DND-41 (cell line): Measurements from ENCODE around the gene STH.
"Not testable (repeated sequence)": the region's sequence is repeated elsewhere in the genome, so short reads cannot be mapped to it uniquely, and the experiment has no call there.

Experiments
- ATAC-seq: fragments of 200-7000 bp; cut with Tn5 transposase; 3 replicates; pipeline ENCODE4 v1.9.1; 2021; ENCODE audit warnings: low read depth; ENCODE audit not compliant: insufficient read depth
- DNase-seq: peaks from one replicate; pipeline ENCODE4 v3.0.0-alpha.2; 2020
- H2AFZ ChIP-seq: 2 replicates; pipeline ENCODE4 v1.6.0; 2012; ENCODE audit warnings: low read depth, low read length
- H3K27ac ChIP-seq: 2 replicates; pipeline ENCODE4 v1.5.1; 2012; ENCODE audit warnings: low read length, inconsistent platforms
- H3K27me3 ChIP-seq: fragments of 200-600 bp; sonication (generic); 2 replicates; pipeline ENCODE4 v1.6.0; 2012; ENCODE audit warnings: low read length, mild to moderate bottlenecking, inconsistent platforms; ENCODE audit not compliant: insufficient read depth, poor library complexity
- H3K36me3 ChIP-seq: 2 replicates; pipeline ENCODE4 v1.5.1; 2012; ENCODE audit warnings: low read length, inconsistent platforms; ENCODE audit not compliant: insufficient read depth
- H3K4me1 ChIP-seq: 2 replicates; pipeline ENCODE4 v1.5.1; 2012; ENCODE audit warnings: mild to moderate bottlenecking, low read length; ENCODE audit not compliant: insufficient read depth
- H3K4me2 ChIP-seq: 2 replicates; pipeline ENCODE4 v1.6.0; 2012; ENCODE audit warnings: mild to moderate bottlenecking, moderate library complexity, low read length, inconsistent platforms; ENCODE audit not compliant: insufficient read depth
- H3K4me3 ChIP-seq, 2 experiments: fragments of 200-600 bp in 1 of 2; shearing (Covaris generic) in 1 of 2; 2 replicates each; pipeline ENCODE4 v1.5.1; 2012 to 2016; ENCODE audit warnings: inconsistent platforms in 2 of 2, low read length in 2 of 2, mild to moderate bottlenecking in 2 of 2, low read depth in 1 of 2, moderate library complexity in 1 of 2
- H3K79me2 ChIP-seq: 2 replicates; pipeline ENCODE4 v1.6.0; 2012; ENCODE audit warnings: low read length, inconsistent platforms; ENCODE audit not compliant: insufficient read depth
- H3K9ac ChIP-seq: 2 replicates; pipeline ENCODE4 v1.6.0; 2012; ENCODE audit warnings: low read depth, mild to moderate bottlenecking, inconsistent platforms, low read length, moderate library complexity
- H3K9me3 ChIP-seq: 2 replicates; pipeline ENCODE4 v1.5.1; 2012; ENCODE audit warnings: low read length, moderate library complexity, mild to moderate bottlenecking, inconsistent platforms; ENCODE audit not compliant: insufficient read depth, severe bottlenecking
- H4K20me1 ChIP-seq: 2 replicates; pipeline ENCODE4 v1.6.0; 2012; ENCODE audit warnings: low read length; ENCODE audit not compliant: insufficient read depth
- CTCF ChIP-seq: IDR thresholded peaks from 2 replicates; pipeline ENCODE4 v1.5.1; 2012; ENCODE audit warnings: borderline replicate concordance, low read length, moderate library complexity, mild to moderate bottlenecking; ENCODE audit not compliant: poor library complexity, severe bottlenecking; ENCODE audit errors: extremely low read depth
- EZH2 ChIP-seq: IDR thresholded peaks from 3 replicates; pipeline ENCODE4 v1.6.1; 2012; ENCODE audit warnings: borderline replicate concordance, low read depth, mild to moderate bottlenecking, moderate library complexity, low read length, inconsistent platforms; ENCODE audit not compliant: severe bottlenecking

Gene STH

GRCh38 chr17:46012506-46013079 is 13.5 kb downstream of the STH start:
- H3K27ac ChIP-seq, result no peak overlapping the region
- H3K9ac ChIP-seq, result no peak overlapping the region
- no peak overlapping the region for H3K4me2 ChIP-seq
- no peak for DNase-seq
- TF ChIP-seq CTCF (no peak), EZH2 (no peak)
- H3K79me2 ChIP-seq, result no peaks in the 10 kb centered on the region
- no peak overlapping the region for H3K4me3 ChIP-seq
- H3K4me1 ChIP-seq, result no peaks in the 10 kb centered on the region
- no peaks in the 10 kb centered on the region for H3K9me3 ChIP-seq
- no peak overlapping the region for H2AFZ ChIP-seq
- ATAC-seq, result no peak
- peaks cover 3% of the 10 kb centered on the region; the same call in 1 of the 2 replicates for H4K20me1 ChIP-seq
- no peaks in the 10 kb centered on the region for H3K36me3 ChIP-seq
- H3K27me3 ChIP-seq, result no peaks in the 10 kb centered on the region

GRCh38 chr17:46013127-46013501 is 14.1 kb downstream of the STH start:
- Histone ChIP-seq H3K27ac (no peak overlapping the region), H3K36me3 (no peaks in the 10 kb centered on the region), H3K4me2 (no peak overlapping the region), H3K4me1 (no peaks in the 10 kb centered on the region), H3K4me3 (no peak overlapping the region), H3K27me3 (no peaks in the 10 kb centered on the region), H3K9me3 (no peaks in the 10 kb centered on the region), H3K79me2 (no peaks in the 10 kb centered on the region), H3K9ac (no peak overlapping the region), H2AFZ (no peak overlapping the region), H4K20me1 (peaks cover 3% of the 10 kb centered on the region; the same call in 1 of the 2 replicates)
- no peak for TF ChIP-seq CTCF
- TF ChIP-seq EZH2, result no peak
- ATAC-seq, result no peak
- no peak for DNase-seq

GRCh38 chr17:46013502-46014165 is 14.6 kb downstream of the STH start:
- Histone ChIP-seq H3K4me2 (no peak overlapping the region), H4K20me1 (peaks cover 3% of the 10 kb centered on the region; the same call in 1 of the 2 replicates), H3K27ac (no peak overlapping the region), H3K4me1 (no peaks in the 10 kb centered on the region), H3K4me3 (no peak overlapping the region), H3K27me3 (no peaks in the 10 kb centered on the region), H3K36me3 (no peaks in the 10 kb centered on the region), H3K9me3 (no peaks in the 10 kb centered on the region), H2AFZ (no peak overlapping the region), H3K9ac (no peak overlapping the region), H3K79me2 (no peaks in the 10 kb centered on the region)
- no peak for DNase-seq
- ATAC-seq, result no peak
- TF ChIP-seq CTCF, result no peak
- no peak for TF ChIP-seq EZH2

DNA sequence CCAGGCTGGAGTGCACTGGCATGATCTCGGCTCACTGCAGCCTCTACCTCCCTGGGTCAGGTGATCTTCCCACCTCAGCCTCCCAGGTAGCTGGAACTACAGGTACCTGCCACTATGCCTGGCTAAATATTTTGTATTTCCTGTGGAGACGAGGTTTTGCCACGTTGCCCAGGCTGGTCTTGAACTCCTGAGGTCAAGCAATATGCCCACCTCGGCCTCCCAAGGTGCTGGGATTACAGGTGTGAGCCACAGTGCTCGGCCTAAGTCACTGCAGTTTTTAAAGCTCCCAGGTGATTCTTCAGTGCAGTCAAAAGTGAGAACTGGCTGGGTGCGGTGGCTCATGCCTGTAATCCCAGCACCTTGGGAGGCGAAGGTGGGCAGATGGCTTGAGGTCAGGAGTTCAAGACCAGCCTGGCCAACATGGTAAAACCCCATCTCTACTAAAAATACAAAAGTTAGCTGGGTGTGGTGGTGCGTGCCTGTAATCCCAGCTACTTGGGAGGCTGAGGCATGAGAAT is 20.4 kb downstream of the STH start:
- not testable (repeated sequence) for H4K20me1 ChIP-seq, H3K79me2 ChIP-seq, H3K27me3 ChIP-seq, H2AFZ ChIP-seq, DNase-seq, H3K27ac ChIP-seq, ATAC-seq, H3K9me3 ChIP-seq, H3K4me3 ChIP-seq, H3K4me2 ChIP-seq, H3K36me3 ChIP-seq, H3K9ac ChIP-seq, H3K4me1 ChIP-seq
